ENCODE data around the gene KSR2. TPM values are rescaled to one million over a fixed set of nuclear protein-coding genes. Genes with fewer than 3 reads are reported as not detected.

Gene KSR2
- 7.2 TPM for total RNA-seq

GRCh38 chr12:117968826-117969659, at the start of gene KSR2:
Gene KSR2, minus strand, starts transcription at chr12:117968990. Its CDS starts 735 bp downstream, at chr12:117968255.

GRCh38 chr12:118016424-118017264, 47.9 kb upstream of the KSR2 start, which contains the start of gene RFC5:
Gene RFC5, plus strand, starts transcription at chr12:118016703. Its CDS starts 125 bp downstream, at chr12:118016828.

Other genes starting within 250 kb of the KSR2 start
- gene RFC5, start 47.7 kb upstream of the KSR2 start, total RNA-seq: 17.1 TPM
- gene WSB2, start 92.2 kb upstream of the KSR2 start, total RNA-seq: 322 TPM
- 18.5 TPM for gene VSIG10, start 135.0 kb upstream of the KSR2 start, total RNA-seq
- gene PEBP1, start 167.1 kb upstream of the KSR2 start, total RNA-seq: 324 TPM

Measured in diencephalon (tissue), 1 donor.